SW480 (cell line): ENCODE data around the gene OR1E2.
"Not testable (repeated sequence)": the region's sequence is repeated elsewhere in the genome, so short reads cannot be mapped to it uniquely, and the experiment has no call there.

ENCODE experiments used
- DNase-seq: peaks from one replicate; pipeline ENCODE4 v3.0.0-alpha.2; 2016; ENCODE audit warnings: low spot score

Gene OR1E2

GRCh38 chr17:3397801-3398200 lies 35.8 kb downstream of the OR1E2 start:
- not testable (repeated sequence) for DNase-seq

DNA sequence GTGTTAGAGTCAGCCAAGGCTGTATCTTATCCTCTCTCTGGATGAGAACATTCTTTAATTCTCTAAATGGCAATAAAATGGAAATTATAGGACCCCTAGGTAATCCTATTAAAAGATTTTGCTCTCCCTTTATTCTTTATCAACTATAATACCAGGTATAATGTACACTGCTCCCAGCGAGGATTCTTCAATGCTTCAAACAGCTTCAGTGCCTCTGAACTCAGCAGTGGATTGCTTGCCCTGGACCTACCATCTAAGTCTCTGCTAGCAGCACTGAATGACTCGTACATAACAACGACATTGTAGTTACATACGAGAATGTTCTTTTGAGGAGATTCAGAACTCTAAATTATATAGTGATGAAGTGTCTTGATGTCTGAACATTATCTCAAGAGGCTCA lies 43.9 kb downstream of the OR1E2 start:
- no peak for DNase-seq

DNA sequence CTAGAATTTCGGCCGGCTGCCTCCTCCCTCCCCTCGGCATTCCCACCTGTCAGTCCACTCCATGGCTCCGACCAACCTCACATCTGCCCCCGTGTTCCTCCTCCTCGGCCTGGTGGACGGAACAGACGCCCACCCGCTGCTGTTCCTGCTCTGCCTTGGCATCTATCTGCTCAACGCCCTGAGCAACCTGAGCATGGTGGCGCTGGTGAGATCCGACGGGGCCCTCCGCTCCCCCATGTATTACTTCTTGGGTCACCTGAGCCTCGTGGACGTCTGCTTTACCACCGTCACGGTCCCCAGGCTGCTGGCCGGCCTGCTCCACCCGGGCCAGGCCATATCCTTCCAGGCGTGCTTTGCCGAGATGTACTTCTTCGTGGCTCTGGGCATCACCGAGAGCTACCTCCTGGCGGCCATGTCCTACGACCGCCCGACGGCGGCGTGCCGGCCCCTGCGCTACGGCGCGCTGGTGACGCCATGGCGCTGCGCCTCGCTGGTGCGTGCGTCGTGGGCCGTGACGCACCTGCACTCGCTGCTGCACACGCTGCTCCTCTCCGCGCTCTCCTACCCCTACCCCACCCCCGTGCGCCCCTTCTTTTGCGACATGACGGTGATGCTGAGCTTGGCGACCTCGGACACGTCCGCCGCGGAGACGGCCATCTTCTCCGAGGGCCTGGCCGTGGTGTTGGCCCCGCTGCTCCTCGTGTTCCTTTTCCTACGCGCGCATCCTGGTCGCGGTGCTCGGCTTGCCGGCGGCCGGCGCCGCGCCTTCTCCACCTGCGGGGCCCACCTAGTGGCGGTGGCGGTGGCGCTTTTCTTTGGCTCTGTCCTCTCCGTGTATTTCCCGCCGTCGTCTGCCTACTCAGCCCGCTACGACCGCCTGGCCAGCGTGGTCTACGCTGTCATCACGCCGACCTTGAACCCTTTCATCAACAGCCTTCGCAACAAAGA lies 47.5 kb downstream of the OR1E2 start, which contains the start of gene OR3A2:
Gene OR3A2 (minus strand): TSS at position 440 of the 948 bp plus-strand sequence.
- DNase-seq, result no peak
